HG02678 (cell line): ENCODE data around the gene CACNA1G.

Experiments
- ATAC-seq: cut with Tn5 transposase; IDR thresholded peaks from one replicate; pipeline ENCODE4 v1.9.1; 2021; ENCODE audit warnings: mild to moderate bottlenecking, moderate library complexity; ENCODE audit not compliant: unreplicated experiment

Gene CACNA1G

GRCh38 chr17:50564916-50565315 is 4.4 kb downstream of the CACNA1G start:
- no peak for ATAC-seq

- ATAC-seq: no peak
These were observed 5.2 kb downstream of the CACNA1G start for GRCh38 chr17:50565402-50566350.

DNA sequence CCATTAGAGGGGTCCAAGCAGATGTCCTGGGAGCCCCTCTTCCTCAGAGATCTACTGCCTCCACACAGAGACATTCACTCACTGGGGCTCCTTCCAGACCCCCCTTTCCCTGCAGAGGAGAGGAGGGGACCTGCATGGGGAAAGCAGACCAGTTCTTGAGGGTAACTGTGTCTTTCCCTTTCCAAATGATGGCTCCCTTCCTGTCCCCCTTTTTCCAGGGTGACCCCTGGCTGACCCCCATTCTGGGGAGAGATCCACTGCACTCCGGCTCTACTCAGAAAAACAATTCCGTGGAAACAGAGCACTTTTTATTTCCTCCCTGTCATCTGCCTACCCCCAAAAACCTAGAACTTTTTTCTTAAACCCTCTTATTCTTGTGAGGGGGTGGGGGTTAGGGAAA is 6.4 kb downstream of the CACNA1G start:
- no peak for ATAC-seq

- no peak for ATAC-seq
These were observed 8.1 kb downstream of the CACNA1G start for GRCh38 chr17:50568659-50569058.

- ATAC-seq: no peak
These were observed 9.1 kb downstream of the CACNA1G start for GRCh38 chr17:50569592-50569991.

DNA sequence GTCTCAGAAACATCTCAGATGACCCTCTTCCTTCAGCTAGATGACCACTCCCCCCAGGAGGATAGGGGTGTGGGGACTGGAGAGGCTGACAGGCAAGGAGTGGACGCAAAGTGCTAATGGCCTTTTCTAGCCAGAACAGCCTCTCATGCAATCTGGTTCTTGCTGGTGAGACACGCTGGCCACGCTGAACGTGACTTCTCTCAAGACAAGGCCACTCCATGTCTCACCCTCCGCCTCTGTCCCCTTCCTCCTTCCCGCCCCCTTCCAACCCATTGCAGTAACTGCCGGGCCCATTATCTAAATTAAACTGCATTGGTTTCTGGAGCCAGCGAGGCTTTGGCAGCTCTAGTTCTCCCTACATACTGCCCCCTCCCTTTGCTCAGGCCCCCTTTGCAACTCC is 9.5 kb downstream of the CACNA1G start:
- no peak for ATAC-seq

GRCh38 chr17:50570528-50570927 is 10.0 kb downstream of the CACNA1G start:
- ATAC-seq: no peak

DNA sequence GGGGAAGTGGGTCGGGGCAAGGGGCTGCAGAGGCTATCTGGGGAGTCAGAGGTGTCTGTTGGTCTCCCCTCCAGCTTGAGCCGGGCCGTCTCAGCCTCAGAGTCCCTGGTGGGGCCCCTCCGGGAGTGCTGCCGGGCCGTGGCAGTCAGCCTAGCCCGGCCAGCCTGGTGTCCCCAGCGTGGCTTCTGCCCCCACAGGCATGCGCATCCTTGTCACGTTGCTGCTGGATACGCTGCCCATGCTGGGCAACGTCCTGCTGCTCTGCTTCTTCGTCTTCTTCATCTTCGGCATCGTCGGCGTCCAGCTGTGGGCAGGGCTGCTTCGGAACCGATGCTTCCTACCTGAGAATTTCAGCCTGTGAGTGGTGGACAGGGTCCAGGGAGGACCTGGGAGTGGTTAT is 11.2 kb downstream of the CACNA1G start:
- ATAC-seq: no peak

GRCh38 chr17:50572541-50572940 is 12.0 kb downstream of the CACNA1G start:
- no peak for ATAC-seq

DNA sequence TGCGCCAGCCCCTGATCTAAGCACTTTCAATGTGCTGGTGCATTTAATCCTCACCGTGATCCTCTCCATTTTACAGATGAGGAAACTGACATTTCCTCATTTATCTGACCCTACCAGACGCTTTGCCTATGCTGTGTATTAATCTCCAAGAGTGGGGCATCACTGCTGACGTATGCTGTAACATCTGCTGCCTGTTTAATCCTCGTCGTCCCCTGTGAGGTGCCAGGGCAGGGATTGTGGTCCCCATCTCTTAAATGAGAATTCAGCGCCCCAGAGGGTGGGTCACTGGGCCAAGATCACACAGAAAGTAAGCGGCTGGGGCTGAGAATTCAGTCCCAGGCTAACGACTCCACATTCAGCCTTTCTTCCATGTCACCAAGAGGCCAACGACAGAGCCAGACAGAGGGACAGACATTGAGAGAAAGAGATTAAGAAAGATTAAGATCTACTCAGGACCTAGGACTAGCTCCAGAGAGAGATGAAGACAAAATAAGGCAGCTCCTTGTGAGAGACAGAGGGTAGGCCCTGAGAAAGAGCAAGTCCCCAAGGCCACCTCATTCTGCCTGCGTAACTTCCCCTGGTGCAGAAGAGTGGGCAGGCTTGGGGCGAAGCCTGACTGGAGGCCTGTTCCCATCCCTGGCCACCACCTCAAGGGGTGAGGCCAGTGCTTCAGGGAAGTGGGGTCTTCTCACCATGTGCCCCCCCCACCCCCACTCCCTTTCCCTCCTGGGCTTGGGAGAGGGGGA is 13.5 kb downstream of the CACNA1G start:
- no peak for ATAC-seq

DNA sequence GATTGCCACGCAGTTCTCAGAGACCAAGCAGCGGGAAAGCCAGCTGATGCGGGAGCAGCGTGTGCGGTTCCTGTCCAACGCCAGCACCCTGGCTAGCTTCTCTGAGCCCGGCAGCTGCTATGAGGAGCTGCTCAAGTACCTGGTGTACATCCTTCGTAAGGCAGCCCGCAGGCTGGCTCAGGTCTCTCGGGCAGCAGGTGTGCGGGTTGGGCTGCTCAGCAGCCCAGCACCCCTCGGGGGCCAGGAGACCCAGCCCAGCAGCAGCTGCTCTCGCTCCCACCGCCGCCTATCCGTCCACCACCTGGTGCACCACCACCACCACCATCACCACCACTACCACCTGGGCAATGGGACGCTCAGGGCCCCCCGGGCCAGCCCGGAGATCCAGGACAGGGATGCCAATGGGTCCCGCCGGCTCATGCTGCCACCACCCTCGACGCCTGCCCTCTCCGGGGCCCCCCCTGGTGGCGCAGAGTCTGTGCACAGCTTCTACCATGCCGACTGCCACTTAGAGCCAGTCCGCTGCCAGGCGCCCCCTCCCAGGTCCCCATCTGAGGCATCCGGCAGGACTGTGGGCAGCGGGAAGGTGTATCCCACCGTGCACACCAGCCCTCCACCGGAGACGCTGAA is 15.2 kb downstream of the CACNA1G start:
- no peak for ATAC-seq

DNA sequence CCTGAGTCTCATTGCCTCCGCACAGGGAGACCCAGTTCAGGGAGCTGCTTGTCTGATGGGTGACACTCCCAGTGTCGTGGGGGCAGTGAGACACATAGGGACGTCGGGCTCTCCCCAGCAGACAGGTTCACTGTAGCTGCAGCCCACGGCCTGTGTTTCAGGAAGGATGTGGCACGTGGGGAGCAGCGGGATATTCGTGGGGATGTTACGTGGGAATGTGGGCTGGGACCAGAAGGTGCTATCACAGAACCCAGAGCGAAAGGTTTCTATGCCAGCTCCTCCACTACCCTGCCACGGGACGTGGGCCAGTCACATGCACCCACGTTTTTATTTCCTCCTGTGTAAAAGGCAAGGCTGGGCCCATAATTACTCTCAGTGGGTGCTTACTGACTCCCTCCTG is 16.3 kb downstream of the CACNA1G start:
- ATAC-seq: no peak

DNA sequence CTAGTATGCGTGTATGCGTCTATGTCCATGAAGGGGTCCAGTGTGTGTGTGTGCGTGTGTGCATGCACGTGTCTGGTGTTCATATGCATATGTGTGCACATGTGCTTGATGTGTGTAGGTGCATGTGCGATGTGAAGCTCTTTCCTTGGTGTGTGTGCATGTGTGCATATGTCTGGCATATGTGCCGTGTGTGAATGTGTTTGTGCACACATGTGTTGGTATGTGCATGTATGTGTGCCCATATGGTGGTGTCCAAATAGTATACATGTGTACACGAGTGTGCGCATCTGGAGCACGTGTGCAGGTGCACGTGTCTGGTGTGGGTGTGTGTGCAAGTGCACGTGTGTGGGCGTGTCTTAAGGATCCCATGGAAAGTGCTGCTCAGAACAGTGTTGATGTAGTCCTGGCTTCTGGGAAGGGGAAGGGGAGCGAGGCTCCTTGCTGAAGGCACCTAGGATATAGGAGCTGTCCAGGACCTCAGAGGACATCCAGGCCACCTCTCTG is 17.0 kb downstream of the CACNA1G start:
- ATAC-seq: no peak

DNA sequence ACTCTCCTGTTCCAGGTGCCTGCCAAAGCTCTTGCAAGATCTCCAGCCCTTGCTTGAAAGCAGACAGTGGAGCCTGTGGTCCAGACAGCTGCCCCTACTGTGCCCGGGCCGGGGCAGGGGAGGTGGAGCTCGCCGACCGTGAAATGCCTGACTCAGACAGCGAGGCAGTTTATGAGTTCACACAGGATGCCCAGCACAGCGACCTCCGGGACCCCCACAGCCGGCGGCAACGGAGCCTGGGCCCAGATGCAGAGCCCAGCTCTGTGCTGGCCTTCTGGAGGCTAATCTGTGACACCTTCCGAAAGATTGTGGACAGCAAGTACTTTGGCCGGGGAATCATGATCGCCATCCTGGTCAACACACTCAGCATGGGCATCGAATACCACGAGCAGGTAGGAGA is 17.7 kb downstream of the CACNA1G start:
- ATAC-seq: no peak

DNA sequence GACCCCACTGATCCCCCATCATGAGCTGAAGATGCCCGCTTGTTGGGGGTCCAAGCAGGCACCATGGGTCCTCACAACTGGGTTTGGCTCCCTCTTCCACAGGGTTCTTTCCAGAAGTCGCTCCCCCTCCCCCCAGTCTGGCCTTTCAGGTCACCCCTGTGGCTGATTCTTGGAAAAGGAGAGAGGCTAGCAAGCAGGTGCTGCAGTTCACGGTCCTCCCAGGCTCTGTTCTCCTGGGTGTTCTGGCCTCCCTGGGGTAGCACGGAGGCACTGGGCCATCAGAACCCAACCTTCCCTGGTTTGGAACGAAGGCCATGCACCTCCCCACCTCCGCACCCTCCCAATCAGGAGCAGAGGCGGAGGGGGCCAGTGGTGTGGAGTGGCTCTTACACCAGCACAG is 18.9 kb downstream of the CACNA1G start:
- no peak for ATAC-seq

- ATAC-seq: no peak
These were observed 20.1 kb downstream of the CACNA1G start for GRCh38 chr17:50580646-50581045.

- no peak for ATAC-seq
These were observed 20.8 kb downstream of the CACNA1G start for GRCh38 chr17:50581316-50581715.

DNA sequence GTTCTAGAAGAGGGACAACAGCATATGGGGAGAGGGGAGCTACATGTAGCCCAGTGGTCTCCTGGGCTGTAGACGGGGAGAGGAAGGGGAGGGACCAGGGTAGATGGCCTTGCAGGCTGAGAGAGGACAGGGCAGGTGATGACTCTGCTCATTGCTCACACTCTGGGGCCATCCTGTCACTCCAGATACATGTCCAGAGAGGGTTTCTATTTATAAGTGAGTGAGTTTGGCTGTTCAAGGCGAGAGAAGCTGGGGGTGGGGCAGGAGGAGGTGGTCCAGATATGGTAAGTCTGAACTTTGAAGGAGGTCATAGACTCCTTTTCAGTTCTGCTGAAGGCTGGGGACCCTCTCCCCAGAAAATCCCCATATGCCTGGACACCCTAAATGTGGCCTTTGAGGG is 22.2 kb downstream of the CACNA1G start:
- ATAC-seq: no peak

DNA sequence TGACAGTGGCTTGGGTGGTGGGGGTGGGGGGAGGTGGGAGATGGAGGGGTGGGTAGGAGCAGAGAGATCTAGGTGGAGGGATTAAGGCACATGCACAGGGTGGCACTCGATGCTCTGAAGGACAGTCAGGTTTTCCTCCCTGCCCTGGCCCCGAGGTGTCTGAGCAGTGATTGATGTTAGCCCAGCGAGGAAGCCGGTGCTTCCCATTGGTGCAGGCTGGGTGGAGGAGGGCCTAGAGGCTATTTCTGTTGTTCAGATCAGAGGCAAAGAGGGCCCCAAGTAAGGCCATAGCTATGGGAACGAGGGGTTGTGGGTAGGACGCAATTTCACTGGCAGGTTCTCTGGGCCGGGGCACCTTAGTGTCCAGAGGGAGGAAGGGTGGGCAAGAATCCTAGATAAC is 23.1 kb downstream of the CACNA1G start:
- ATAC-seq: no peak

DNA sequence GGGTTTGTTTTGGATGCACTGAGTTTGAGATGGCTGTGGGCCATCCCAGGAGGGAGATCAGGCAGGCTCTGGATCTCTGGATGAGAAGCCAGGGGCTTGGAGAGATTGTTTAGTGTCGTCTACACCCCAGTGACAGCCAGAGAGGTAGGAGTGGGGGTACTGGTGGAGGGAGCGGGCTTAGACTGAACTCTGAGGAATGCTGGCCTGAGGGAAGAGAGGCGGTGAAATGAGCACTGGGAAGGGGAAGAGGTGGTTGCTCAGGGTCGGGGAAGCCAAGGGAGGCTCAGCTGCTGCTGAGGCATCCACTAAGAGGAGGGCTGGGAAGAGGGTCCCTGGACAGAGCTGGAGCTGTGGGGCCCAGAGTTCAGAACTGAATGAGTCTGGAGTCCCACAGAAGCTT is 23.6 kb downstream of the CACNA1G start:
- no peak for ATAC-seq

DNA sequence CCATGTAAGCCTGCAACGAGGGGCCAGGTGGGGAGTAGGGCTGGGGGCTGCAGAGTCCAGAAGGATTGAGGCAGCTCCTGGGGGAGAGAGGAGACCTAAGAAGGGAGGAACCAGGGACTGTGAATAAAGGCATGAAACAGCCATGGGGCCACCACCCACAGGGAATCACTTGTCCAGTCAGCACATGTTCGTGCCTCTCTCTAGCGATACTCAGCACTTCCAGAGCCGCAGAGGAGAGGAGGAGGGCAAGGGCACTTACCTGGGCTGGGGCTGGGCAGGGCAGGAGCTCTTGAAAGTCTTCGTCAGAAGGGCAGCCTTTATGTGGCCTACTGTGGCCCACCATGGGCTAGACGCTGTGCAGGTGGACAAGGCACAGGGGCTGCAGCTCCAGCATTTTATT is 24.2 kb downstream of the CACNA1G start:
- ATAC-seq: no peak
